GM23338 (cell line): ENCODE measurements around the gene ODAD4. TPM values are rescaled to one million over a fixed set of nuclear protein-coding genes. Genes with fewer than 3 reads are reported as not detected.

Experiments
- ATAC-seq: fragments of 200-7000 bp; cut with Tn5 transposase; 3 replicates; pipeline ENCODE4 v1.9.1; 2020
- DNase-seq: peaks from one replicate; pipeline ENCODE4 v3.0.0-alpha.2; 2015; ENCODE audit warnings: low spot score
- H2AFZ ChIP-seq: fragments of 200-600 bp; sonication (generic); 2 replicates; pipeline ENCODE4 v1.8.0; 2016; ENCODE audit warnings: antibody characterized with exemption, mild to moderate bottlenecking, moderate library complexity
- H3F3A ChIP-seq: fragments of 200-600 bp; sonication (generic); replicated peaks from 2 replicates; pipeline ENCODE4 v1.8.0; 2017; ENCODE audit warnings: antibody characterized with exemption, mixed run types, low read depth
- H3K27ac ChIP-seq: fragments of 200-600 bp; sonication (generic); 2 replicates; pipeline ENCODE4 v1.6.1; 2016; ENCODE audit warnings: low read depth
- H3K27me3 ChIP-seq: fragments of 200-600 bp; sonication (generic); 2 replicates; pipeline ENCODE4 v1.8.0; 2016; ENCODE audit warnings: mild to moderate bottlenecking, mixed run types, moderate library complexity; ENCODE audit not compliant: insufficient read depth
- H3K36me3 ChIP-seq: fragments of 200-600 bp; sonication (generic); 2 replicates; pipeline ENCODE4 v1.8.0; 2016; ENCODE audit warnings: mild to moderate bottlenecking; ENCODE audit not compliant: insufficient read depth
- H3K4me1 ChIP-seq: fragments of 200-600 bp; sonication (generic); 2 replicates; pipeline ENCODE4 v1.8.0; 2016; ENCODE audit warnings: mild to moderate bottlenecking, moderate library complexity; ENCODE audit not compliant: insufficient read depth
- H3K4me2 ChIP-seq: fragments of 200-600 bp; sonication (generic); 2 replicates; pipeline ENCODE4 v1.7.1; 2017; ENCODE audit warnings: mixed run types
- H3K4me3 ChIP-seq: fragments of 200-600 bp; sonication (generic); 2 replicates; pipeline ENCODE4 v1.6.1; 2016; ENCODE audit warnings: mixed run types
- H3K79me2 ChIP-seq: fragments of 200-600 bp; sonication (generic); replicated peaks from 2 replicates; pipeline ENCODE4 v1.8.0; 2017; ENCODE audit warnings: mild to moderate bottlenecking; ENCODE audit not compliant: insufficient read depth
- H3K9me2 ChIP-seq: fragments of 200-600 bp; sonication (generic); 2 replicates; pipeline ENCODE4 v1.8.0; 2017; ENCODE audit not compliant: insufficient read depth
- H4K20me1 ChIP-seq: fragments of 200-600 bp; sonication (generic); replicated peaks from 2 replicates; pipeline ENCODE4 v1.8.0; 2017; ENCODE audit warnings: mild to moderate bottlenecking; ENCODE audit not compliant: insufficient read depth
- H3K27ac Mint-ChIP-seq: 2 replicates; pipeline ENCODE4 v1.8.0; 2020; ENCODE audit warnings: inconsistent platforms, mild to moderate bottlenecking, moderate library complexity, mixed read lengths
- H3K27me3 Mint-ChIP-seq: 3 replicates; pipeline ENCODE4 v1.8.0; 2022; ENCODE audit warnings: low read depth, mild to moderate bottlenecking, moderate library complexity, mixed read lengths, inconsistent platforms; ENCODE audit not compliant: insufficient read depth, poor library complexity
- H3K36me3 Mint-ChIP-seq: 3 replicates; pipeline ENCODE4 v1.8.0; 2021; ENCODE audit warnings: low read depth, mild to moderate bottlenecking, inconsistent platforms, moderate library complexity, mixed read lengths
- H3K4me1 Mint-ChIP-seq: 3 replicates; pipeline ENCODE4 v1.8.0; 2020; ENCODE audit warnings: mild to moderate bottlenecking, inconsistent platforms, mixed read lengths
- H3K4me3 Mint-ChIP-seq: 3 replicates; pipeline ENCODE4 v1.8.0; 2021; ENCODE audit warnings: moderate library complexity, mild to moderate bottlenecking, inconsistent platforms, mixed read lengths
- H3K9me3 Mint-ChIP-seq: 3 replicates; pipeline ENCODE4 v1.8.0; 2020; ENCODE audit warnings: moderate library complexity, mild to moderate bottlenecking, inconsistent platforms, mixed read lengths
- CREB1 ChIP-seq: fragments of 250-450 bp; sonication (Bioruptor Pico); IDR thresholded peaks from 2 replicates; pipeline ENCODE4 v1.5.0; 2020; ENCODE audit warnings: low read depth, mild to moderate bottlenecking, moderate library complexity
- CTCF ChIP-seq, 2 experiments: fragments of 200-600 bp in 1 of 2; sonication (generic) in 1 of 2; conservative IDR thresholded peaks; 2 replicates each; pipeline versions ENCODE4 v1.5.1 to v1.6.1; 2016 to 2017; ENCODE audit warnings: antibody characterized with exemption in 2 of 2, low read depth in 2 of 2, mild to moderate bottlenecking in 2 of 2, moderate library complexity in 1 of 2
- EZH2 ChIP-seq: fragments of 200-600 bp; sonication (generic); IDR thresholded peaks from one replicate; pipeline ENCODE4 v1.8.0; 2017; ENCODE audit warnings: antibody characterized with exemption, mild to moderate bottlenecking, low read depth; ENCODE audit not compliant: unreplicated experiment
- EZH2phosphoT487 ChIP-seq: fragments of 200-600 bp; sonication (generic); IDR thresholded peaks from one replicate; pipeline ENCODE4 v1.8.1; 2018; ENCODE audit warnings: antibody characterized with exemption; ENCODE audit not compliant: unreplicated experiment
- JUNB ChIP-seq: IDR thresholded peaks from one replicate; pipeline ENCODE4 v1.6.1; 2016; ENCODE audit warnings: antibody characterized with exemption; ENCODE audit not compliant: unreplicated experiment
- POLR2AphosphoS5 ChIP-seq: IDR thresholded peaks from 2 replicates; pipeline ENCODE4 v1.6.1; 2016; ENCODE audit warnings: antibody characterized with exemption, low read depth
- REST ChIP-seq: IDR thresholded peaks from one replicate; pipeline ENCODE4 v1.6.1; 2018; ENCODE audit warnings: antibody characterized with exemption; ENCODE audit not compliant: unreplicated experiment
- STAT1 ChIP-seq: IDR thresholded peaks from one replicate; pipeline ENCODE4 v1.6.1; 2016; ENCODE audit warnings: antibody characterized with exemption; ENCODE audit not compliant: unreplicated experiment
- ZNF114 ChIP-seq: fragments of 250-450 bp; sonication (Bioruptor Pico); IDR thresholded peaks from 2 replicates; pipeline ENCODE4 v1.5.0; 2020; ENCODE audit warnings: mild to moderate bottlenecking, moderate library complexity
- ZNF331 ChIP-seq: fragments of 250-450 bp; sonication (Bioruptor Pico); IDR thresholded peaks from 2 replicates; pipeline ENCODE4 v1.5.0; 2020; ENCODE audit warnings: low read depth, mild to moderate bottlenecking, moderate library complexity
- polyA plus RNA-seq: library from polyadenylated mRNA; unstranded; fragments of >200 nt; fragmentation: Nextera tagmentation; extraction: Ambion mirVana; gene quantifications from 2 replicates; pipeline ENCODE4 v1.2.1, GENCODE V29; 2016
- total RNA-seq: library from RNA; depleted of rRNA; stranded (reverse); fragments of >200 nt; shearing (Covaris generic); gene quantifications from 2 replicates; pipeline ENCODE4 v1.2.3, GENCODE V29; 2014

The ODAD4 gene
- total and polyA plus RNA-seq, 2 experiments from 2014 or later: 1.7 to 1.8 TPM

GRCh38 chr17:41917192-41917591 is 13.2 kb upstream of the ODAD4 start (continued):
- TF ChIP-seq POLR2AphosphoS5 (no peak), REST (no peak)

- H3K4me1 ChIP-seq: peaks cover 47% of the 10 kb centered on the region
- Mint-ChIP-seq H3K9me3 (no peaks in the 10 kb centered on the region; the same call in 2 of the 3 replicates), H3K36me3 (peaks cover 38% of the 10 kb centered on the region), H3K27me3 (peaks cover 16% of the 10 kb centered on the region), H3K4me3 (peak overlapping the region; percentile 90), H3K27ac (peak overlapping the region; percentile 62; the same call in 1 of the 2 replicates), H3K4me1 (peaks cover 48% of the 10 kb centered on the region)
- H3K4me2 ChIP-seq: peak overlapping the region; percentile 94
- peak overlapping the region; percentile 99 for H3K4me3 ChIP-seq
- peak; percentile 52 for DNase-seq
- H3K36me3 ChIP-seq: peaks cover 9% of the 10 kb centered on the region
- H3K27me3 ChIP-seq: no peaks in the 10 kb centered on the region
- H3F3A ChIP-seq: peaks cover 27% of the 10 kb centered on the region
- no peaks in the 10 kb centered on the region for H3K9me2 ChIP-seq
- H3K27ac ChIP-seq: 0 out of 2 replicates have a peak overlapping the region, but pooled peaks have one; percentile 16
- peaks cover 60% of the 10 kb centered on the region for H3K79me2 ChIP-seq
- peaks cover 51% of the 10 kb centered on the region for H4K20me1 ChIP-seq
- peak; percentile 9 for ATAC-seq
- H2AFZ ChIP-seq: no peak overlapping the region; the same call in 1 of the 2 replicates
- TF ChIP-seq REST (no peak), ZNF114 (CRISPR knock-in tag) (no peak), EZH2 (no peak), ZNF331 (CRISPR knock-in tag) (no peak), EZH2phosphoT487 (no peak), STAT1 (no peak), CTCF (conservative IDR thresholded peaks at IDR 0.05; ENCODE audit: low read depth in 2 of 2) (no peak), JUNB (no peak), POLR2AphosphoS5 (no peak), CREB1 (CRISPR knock-in tag) (no peak)
Measured at GRCh38 chr17:41917679-41918313, 12.6 kb upstream of the ODAD4 start.
